T-helper 1 cell (primary cell): ENCODE data around the gene PRKCZ.

Experiments
- DNase-seq, 5 donors: peaks; one replicate each; pipeline ENCODE4 v3.0.0-alpha.2; 2012 to 2020

Gene PRKCZ

DNA sequence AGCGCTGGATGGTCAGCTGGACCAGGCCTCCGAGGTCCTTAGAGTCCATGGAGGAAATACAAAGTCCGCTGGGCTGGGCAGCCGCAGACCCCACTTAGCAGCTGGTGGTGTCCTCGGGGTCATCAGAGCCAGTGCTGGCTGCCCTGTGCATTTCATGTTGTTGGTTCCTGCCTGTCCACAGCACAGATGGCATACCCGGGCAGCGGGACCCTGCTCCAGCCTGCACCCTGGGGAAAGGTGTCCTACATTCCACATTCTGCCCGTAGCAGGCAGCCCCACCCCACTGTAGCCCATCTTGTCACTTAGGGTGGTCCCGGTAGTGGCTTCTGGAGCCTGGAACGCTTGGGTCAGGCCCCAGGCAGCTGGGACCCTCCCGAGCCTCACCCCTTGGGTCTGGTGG, 19.8 kb downstream of the PRKCZ start:
- no peak for DNase-seq

DNA sequence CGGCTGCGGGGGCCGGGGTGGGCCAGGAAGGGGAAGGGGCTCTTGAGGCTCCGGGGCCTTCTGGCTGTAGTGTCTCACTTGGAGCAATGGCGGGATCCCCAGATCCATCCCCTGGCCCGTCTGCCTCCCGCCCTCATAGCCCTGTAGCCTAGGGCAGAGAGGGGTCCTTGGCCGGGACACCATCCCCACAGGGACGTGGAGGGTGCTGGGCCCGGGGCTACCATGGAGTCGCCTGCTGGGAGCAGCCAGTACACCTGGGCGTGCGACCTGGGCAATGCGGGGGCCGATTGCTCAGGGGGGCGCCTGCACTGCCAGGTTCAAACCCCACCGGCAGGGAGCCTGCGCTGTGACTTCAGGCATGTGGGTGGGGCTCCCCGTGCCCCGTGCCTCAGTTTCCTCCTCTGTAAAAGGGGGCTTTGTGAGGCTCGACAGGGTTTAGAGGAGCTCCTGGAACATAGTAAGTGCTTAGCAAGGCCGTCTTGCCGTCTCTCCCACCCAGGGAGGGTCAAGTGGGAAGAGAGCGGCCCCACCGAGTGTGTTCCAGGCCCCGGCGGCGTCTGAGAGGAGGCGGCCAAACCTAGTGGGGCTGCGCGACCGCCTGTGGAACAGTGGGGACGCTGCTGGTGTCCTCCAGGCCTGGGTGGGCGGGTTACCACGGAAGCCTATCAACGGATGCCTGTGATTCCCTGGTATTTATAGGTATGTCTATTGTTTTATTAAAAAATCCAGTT, 20.8 kb downstream of the PRKCZ start:
- DNase-seq, result no peak

GRCh38 chr1:2072109-2072806, 22.0 kb downstream of the PRKCZ start:
- no peak for DNase-seq

GRCh38 chr1:2072891-2073290, 22.7 kb downstream of the PRKCZ start:
- DNase-seq, result no peak

- no peak for DNase-seq
These were observed 23.4 kb downstream of the PRKCZ start for GRCh38 chr1:2073382-2074230.

DNA sequence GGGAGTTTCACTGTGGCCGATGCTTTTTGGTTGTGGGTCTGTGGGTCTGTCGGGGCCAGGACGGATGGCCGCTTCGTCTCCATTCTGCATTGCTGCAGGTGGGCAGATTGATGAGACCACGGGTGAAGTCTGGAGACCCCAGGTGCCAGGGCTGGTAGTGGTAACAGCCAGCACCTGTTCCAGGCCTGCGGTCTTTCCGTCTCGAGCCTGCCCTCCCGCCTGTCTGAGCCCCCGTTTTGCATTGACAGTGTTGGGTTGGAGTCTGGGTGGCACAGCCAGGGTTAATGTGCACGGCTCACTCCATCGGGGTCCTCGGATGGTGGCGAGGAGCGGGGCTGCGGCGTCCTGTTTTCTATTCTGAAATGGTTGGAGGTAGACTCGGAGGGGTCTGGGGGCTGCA, 24.2 kb downstream of the PRKCZ start:
- DNase-seq, result no peak

GRCh38 chr1:2074944-2075740, 24.9 kb downstream of the PRKCZ start:
- no peak for DNase-seq

DNA sequence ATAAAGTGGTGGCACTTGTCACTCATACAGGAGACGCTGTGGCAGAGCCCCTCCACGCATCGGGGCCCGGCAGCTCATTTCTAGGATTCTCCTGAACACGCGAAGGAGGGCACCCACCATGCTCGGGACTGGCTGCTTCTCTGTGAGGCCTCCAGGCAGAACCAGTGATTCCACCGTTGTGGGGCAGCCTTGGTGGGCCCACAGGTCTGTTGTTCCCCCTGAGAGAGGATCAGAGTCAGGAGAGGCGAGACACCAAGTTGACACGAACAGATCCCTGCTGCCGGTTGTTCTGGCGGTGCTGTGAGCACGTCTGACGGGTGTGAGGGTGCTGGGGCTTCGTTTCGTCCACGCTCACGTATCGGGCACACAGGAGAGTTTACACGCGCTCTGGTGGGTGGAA, 26.6 kb downstream of the PRKCZ start:
- DNase-seq, result no peak

DNA sequence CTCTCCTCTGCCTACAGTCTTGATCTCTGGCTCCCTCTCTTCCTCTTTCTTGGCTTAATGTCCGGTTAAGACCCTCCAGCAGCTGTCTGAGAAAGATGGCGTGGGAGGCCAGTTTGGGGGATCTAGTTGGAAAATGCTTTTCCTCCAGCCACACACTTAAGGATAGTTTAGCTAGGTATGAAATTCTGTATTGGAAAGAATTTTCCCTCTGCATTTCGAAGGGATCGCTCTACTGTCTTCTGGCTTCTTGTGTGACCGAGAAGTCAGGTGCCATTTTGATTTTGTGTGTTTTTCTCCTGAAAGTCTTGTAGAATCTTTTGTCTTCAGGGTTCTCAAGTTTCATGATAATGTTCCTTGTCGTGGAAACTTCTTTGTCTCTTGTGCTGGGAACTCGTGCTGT, 28.0 kb downstream of the PRKCZ start:
- DNase-seq, result no peak

- no peak for DNase-seq
These were observed 29.3 kb downstream of the PRKCZ start for GRCh38 chr1:2079396-2080085.

DNA sequence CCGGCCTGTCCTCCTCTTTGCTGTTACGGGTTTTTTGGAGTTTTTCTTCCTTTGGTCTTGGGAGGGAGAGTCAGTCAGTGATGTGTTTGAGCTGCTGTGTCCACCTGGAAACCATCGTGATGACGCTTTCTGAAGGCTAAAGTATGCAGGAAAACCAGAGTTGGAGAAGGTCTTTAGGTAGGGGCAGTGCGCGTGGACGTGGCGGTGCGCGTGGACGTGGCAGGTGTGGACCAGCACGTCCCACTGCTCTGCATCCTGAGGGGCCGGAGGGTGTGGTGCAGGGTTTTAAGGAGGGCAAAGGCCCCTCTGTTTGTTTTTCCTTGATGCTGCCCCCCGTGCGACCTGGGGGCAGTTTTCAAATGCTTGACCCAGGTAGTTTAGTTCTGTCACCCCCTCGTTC, 29.9 kb downstream of the PRKCZ start:
- no peak for DNase-seq

GRCh38 chr1:2080884-2081283, 30.7 kb downstream of the PRKCZ start:
- no peak for DNase-seq

- DNase-seq, result no peak
These were observed 31.2 kb downstream of the PRKCZ start for GRCh38 chr1:2081326-2081885.

GRCh38 chr1:2082064-2082463, 31.9 kb downstream of the PRKCZ start:
- no peak for DNase-seq

GRCh38 chr1:2083666-2084065, 33.5 kb downstream of the PRKCZ start:
- no peak for DNase-seq

GRCh38 chr1:2084306-2084705, 34.1 kb downstream of the PRKCZ start:
- DNase-seq, result no peak

DNA sequence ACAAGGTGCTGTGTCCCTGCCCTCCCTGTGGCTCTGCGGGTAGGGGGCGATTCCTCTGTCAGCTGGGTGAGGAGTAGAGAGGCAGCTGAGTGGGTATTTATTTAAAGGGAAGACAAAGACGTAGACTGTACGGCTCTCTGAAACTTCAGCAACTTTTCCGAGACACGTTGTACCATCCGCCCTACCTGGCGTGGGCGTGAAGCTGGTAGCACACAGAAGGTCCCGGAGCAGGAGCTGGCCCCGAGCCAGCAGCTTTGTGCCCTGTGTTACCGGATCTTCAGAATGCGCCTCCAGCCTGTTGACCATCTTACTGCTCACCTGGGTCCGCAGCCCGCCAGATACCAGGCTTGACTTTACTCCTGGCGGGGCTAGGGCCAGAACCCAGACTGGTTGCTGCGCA, 34.9 kb downstream of the PRKCZ start:
- DNase-seq, result no peak

GRCh38 chr1:2086446-2087078, 36.4 kb downstream of the PRKCZ start:
- DNase-seq, result no peak

GRCh38 chr1:2087766-2088165, 37.6 kb downstream of the PRKCZ start:
- no peak for DNase-seq

- DNase-seq, result no peak
These were observed 38.2 kb downstream of the PRKCZ start for GRCh38 chr1:2088458-2088857.

- no peak for DNase-seq
These were observed 38.8 kb downstream of the PRKCZ start for GRCh38 chr1:2089051-2089450.
